PFSK-1 (cell line): ENCODE data around the gene RPUSD4.

ENCODE experiments used
- FOXP2 ChIP-seq: optimal IDR thresholded peaks from 2 replicates; pipeline ENCODE3; 2011; ENCODE audit warnings: borderline replicate concordance, control low read depth, inconsistent platforms; ENCODE audit not compliant: insufficient read depth; ENCODE audit errors: extremely low read length, extremely low read depth
- POLR2AphosphoS5 ChIP-seq: IDR thresholded peaks from 2 replicates; pipeline ENCODE4 v1.6.1; 2012; ENCODE audit warnings: low read depth, mild to moderate bottlenecking, control low read depth, low read length, moderate library complexity
- SIN3A ChIP-seq: IDR thresholded peaks from 2 replicates; pipeline ENCODE4 v1.6.1; 2012; ENCODE audit warnings: mild to moderate bottlenecking, low read length, moderate library complexity, borderline replicate concordance; ENCODE audit not compliant: insufficient read depth
- TAF1 ChIP-seq: IDR thresholded peaks from 2 replicates; pipeline ENCODE4 v1.6.1; 2012; ENCODE audit warnings: low read length, control low read depth, borderline replicate concordance; ENCODE audit not compliant: insufficient read depth
- TF ChIP-seq, protein P1 (sequence below), 2 experiments: IDR thresholded peaks; 2 replicates each; pipeline versions ENCODE4 v1.6.1 to v1.8.0; 2011 to 2012; ENCODE audit warnings: low read depth in 2 of 2, low read length in 2 of 2, control low read depth in 1 of 2, inconsistent platforms in 1 of 2, mild to moderate bottlenecking in 1 of 2, moderate library complexity in 1 of 2; ENCODE audit not compliant: insufficient read depth in 1 of 2

RPUSD4 gene

DNA sequence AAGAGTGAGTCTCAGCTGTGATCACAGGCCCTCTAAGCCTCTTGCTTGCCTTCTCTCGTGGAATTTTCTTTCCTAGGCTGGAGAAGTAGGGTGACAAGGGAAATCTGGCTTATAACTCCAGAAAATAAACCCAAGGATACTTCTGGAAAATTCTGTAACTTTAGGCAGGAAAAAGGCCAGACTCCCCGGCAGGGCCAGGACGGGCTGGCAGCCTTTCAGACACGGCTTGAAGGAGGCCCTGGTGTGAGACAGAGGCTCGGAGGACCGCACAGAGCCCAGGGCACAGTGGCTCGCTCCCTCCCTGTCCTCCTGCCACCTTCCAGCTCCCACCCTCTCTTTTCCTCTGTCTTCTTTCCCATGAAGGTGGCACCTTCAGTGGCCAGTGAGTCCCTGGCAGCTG, 19.1 kb downstream of the RPUSD4 start:
- TF ChIP-seq TAF1 (no peak), POLR2AphosphoS5 (no peak), FOXP2 (no peak), SIN3A (no peak)
- TF ChIP-seq, protein P1, sequence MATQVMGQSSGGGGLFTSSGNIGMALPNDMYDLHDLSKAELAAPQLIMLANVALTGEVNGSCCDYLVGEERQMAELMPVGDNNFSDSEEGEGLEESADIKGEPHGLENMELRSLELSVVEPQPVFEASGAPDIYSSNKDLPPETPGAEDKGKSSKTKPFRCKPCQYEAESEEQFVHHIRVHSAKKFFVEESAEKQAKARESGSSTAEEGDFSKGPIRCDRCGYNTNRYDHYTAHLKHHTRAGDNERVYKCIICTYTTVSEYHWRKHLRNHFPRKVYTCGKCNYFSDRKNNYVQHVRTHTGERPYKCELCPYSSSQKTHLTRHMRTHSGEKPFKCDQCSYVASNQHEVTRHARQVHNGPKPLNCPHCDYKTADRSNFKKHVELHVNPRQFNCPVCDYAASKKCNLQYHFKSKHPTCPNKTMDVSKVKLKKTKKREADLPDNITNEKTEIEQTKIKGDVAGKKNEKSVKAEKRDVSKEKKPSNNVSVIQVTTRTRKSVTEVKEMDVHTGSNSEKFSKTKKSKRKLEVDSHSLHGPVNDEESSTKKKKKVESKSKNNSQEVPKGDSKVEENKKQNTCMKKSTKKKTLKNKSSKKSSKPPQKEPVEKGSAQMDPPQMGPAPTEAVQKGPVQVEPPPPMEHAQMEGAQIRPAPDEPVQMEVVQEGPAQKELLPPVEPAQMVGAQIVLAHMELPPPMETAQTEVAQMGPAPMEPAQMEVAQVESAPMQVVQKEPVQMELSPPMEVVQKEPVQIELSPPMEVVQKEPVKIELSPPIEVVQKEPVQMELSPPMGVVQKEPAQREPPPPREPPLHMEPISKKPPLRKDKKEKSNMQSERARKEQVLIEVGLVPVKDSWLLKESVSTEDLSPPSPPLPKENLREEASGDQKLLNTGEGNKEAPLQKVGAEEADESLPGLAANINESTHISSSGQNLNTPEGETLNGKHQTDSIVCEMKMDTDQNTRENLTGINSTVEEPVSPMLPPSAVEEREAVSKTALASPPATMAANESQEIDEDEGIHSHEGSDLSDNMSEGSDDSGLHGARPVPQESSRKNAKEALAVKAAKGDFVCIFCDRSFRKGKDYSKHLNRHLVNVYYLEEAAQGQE (IDR thresholded peaks at IDR 0.05; ENCODE audit: insufficient read depth in 1 of 2, low read depth in 2 of 2, low read length in 2 of 2): no peak

DNA sequence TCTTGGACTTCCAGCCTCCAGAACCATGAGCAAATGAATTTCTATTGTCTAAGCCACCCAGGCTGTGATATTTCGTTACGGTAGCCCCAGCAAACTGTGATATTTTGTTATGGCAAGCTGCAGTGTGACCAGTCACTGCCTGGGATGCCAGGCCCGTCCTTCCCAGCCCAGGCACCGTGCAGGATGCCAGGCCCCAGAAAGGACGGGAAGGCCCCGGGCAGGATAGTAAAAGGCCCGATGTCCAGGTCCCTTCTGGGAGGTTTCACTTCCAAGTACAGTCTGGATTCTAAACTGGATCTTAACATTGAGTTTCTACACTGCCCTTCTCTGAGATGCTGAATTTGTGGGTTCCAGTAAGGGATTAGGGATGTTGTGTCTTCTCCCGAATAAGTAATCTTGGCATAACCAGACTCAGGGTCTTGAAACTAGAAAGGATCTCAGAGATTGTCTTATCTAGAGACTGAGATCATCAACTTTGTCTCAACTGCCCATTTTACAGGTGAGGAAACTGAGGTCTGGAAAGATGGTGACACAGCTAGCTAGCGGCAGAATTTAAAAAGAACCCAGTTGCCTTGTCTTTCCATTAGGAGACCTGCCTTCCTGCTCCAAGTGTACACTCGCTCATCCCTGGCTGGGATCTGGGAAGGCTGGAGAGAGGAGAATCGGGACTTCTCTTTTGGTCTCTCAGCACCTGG, 19.9 kb downstream of the RPUSD4 start:
- no peak for TF ChIP-seq POLR2AphosphoS5
- no peak for TF ChIP-seq SIN3A
- TF ChIP-seq, protein P1 (IDR thresholded peaks at IDR 0.05; ENCODE audit: insufficient read depth in 1 of 2, low read depth in 2 of 2, low read length in 2 of 2): no peak
- TF ChIP-seq FOXP2: no peak
- TF ChIP-seq TAF1: no peak

DNA sequence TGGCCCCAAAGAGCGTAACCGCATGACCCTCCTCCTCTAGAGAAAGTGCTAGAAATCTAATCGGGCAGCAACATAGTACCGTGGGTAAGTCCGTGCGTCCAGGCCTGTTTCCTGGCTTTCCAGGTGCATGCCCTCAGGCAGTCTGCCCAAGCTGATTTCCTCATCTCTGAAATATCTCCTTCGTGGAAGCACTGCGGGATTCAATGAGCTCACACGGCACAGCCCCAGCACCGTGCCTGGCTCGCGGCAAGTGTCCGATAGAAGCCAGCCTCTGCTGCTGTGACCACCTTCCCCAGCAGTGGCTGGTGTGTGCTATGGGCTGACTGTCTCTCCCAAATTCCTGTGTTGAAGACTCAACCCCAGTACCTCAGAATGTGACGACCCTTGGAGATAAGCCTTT, 20.7 kb downstream of the RPUSD4 start:
- no peak for TF ChIP-seq POLR2AphosphoS5
- no peak for TF ChIP-seq SIN3A
- TF ChIP-seq, protein P1 (IDR thresholded peaks at IDR 0.05; ENCODE audit: insufficient read depth in 1 of 2, low read depth in 2 of 2, low read length in 2 of 2): no peak
- TF ChIP-seq FOXP2: no peak
- no peak for TF ChIP-seq TAF1

DNA sequence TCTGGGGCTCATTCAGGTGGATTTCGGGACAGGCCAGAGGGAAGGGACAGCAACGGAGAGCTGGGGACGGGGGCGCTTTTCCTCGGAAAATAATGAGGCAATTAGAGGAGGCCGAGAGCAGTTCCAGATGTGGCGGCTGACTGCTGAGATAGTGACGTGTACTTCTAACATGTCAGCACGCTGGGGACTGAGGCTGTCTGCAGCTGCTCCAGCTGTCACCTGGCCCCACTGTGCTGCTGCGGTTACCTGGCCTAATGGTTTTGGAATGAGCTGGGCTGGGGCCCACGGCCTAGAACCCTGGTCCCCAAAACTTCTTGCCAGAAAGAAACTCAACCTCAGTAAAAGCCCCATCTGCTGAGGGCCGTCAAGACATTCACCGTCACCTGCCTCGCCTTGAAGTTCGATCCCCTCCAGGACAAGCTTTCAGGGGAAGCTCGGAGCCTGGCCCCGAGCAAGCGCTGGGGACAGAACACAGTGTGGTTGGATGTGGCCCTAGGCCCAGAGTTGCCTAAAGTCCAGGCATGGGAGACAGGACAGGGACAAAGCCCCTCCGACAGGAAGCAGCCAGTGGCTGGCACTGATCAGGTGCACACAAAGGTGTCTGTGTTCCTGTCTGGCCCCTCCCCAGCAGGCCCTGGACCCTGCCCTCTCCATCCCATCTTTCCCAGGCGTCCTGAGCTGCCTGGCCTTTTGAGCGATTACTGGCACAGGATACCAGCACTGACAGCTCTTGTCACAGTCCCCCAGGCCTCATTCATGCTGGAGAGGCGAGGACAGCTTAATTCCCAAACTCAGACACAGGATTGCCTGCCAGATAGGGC, 22.1 kb downstream of the RPUSD4 start:
- TF ChIP-seq POLR2AphosphoS5 (no peak), FOXP2 (no peak), TAF1 (no peak), SIN3A (no peak)
- TF ChIP-seq, protein P1 (IDR thresholded peaks at IDR 0.05; ENCODE audit: insufficient read depth in 1 of 2, low read depth in 2 of 2, low read length in 2 of 2): no peak
